HUDEP-2 (cell line): ENCODE measurements around the gene SYP.

Source experiments
- DNase-seq, 76 experiments: peaks; one replicate each; lab custom pipeline; 2025; ENCODE audit not compliant: unreplicated experiment in 76 of 76; lab: John Stamatoyannopoulos, UW

Gene SYP

DNA sequence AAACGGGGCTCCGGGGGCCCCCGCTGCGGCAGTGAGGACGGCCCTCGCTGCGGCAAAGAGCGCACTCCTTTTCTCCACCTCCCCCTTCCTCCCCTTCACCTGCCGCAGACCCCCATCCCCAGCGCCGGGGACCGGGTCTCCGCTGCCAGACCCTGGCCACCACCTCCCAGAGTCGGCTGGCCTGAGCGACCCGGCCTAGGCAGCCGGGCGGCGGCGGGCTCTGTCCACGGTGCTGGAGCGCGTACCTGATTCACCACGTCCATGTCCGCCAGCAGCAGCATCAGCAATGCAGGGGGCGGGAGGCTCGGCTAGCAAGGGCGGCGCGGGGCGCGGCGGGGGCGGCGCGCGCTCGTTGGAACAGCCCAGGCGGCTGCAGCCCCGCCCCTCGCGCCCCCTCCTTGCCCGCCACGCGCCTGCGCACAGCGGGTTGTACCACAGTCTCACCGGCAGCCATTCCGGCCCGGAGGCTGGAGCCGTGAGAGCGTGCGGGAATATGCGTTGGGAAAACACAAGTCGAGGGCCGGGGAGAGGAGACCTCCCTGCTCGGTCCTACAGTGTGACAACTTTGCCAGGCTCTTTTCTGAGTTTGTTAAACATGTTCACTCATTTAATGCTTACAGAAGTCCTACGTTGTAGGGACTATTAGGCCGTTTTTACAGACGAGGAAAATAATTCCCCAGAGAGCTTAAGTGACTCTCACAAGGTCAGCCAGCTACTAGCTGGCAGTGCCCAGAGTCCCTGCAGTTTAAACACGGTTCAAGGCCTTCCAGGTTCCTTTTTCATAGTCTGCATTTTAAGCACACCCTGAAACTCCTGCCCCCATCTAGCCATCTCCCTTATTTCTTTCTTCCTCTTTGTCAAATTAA, at the start of gene SYP:
TSS of gene SYP (minus strand) at position 288 of the 866 bp plus-strand sequence. CDS start at position 281, 7 bp downstream.
- peak in 74 of 76 experiments; percentile 2 to 86 (median 72) for DNase-seq

DNA sequence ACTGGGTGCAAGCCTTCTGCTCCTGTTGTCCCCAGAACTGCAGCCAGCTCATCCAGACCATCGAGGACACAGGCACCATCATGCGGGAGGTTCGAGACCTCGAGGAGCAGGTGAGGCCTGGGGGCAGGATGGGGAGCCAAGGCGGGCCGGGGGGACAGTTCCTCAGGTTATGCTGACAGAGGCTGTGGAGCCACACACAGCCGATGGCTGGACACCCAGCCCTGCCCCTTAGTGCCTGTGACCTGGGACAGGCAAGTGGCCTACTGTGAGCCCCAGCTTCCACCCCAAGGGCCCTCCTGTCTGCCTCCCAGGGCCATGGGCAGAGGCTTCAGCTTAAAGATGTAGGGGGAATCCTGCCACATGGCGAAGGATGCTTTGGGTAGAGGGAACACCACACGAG, 49.6 kb upstream of the SYP start:
- DNase-seq: no peak

DNA sequence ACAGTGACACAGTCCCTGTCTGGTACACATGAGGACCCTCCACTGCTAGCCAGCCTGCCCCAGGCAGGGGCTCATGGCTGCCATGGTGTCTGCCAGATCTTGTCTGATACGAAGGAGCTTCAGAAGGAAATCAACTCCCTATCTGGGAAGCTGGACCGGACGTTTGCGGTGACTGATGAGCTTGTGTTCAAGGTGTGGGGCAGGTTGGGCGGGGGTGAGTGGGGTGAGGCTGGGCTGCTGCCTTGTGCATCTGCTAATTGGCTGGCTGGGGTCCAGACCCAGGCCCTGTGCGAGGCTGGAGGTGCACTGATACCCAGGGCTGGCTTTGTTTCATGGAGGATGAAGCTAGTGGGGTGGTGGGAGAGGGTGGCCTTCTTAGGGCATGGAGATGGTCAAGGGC, 49.1 kb upstream of the SYP start:
- no peak for DNase-seq

DNA sequence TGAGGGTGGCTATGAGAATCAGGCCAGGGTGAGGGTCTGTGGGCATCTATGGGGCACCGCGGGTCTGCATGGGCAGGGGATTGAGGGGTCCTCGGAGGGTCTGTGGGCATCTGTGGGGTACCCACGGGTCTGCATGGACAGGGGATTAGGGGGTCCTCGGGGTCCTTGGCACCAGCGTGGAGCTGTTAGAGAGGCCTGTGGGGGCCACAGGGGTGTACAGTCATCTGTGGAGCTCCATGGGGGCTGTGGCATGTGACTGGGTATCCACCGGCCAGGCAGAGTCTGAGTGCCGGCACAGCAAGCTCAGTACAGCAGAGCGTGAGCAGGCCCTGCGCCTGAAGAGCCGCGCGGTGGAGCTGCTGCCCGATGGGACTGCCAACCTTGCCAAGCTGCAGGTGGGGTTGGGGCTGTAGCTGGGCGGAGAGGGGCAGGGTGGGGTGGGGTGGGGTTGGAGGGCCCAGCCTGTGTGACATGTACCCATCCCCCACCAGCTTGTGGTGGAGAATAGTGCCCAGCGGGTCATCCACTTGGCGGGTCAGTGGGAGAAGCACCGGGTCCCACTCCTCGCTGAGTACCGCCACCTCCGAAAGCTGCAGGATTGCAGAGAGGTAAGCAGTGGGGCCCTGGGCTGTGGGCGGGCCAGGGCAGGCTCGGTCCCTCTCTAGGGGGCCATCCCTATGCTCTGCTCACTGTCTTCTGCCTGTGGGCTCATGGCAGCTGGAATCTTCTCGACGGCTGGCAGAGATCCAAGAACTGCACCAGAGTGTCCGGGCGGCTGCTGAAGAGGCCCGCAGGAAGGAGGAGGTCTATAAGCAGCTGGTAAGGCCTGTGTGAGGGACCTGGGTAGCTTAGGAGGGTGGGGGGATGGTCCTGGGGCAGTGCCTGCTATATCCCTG, 48.2 kb upstream of the SYP start:
- no peak for DNase-seq

DNA sequence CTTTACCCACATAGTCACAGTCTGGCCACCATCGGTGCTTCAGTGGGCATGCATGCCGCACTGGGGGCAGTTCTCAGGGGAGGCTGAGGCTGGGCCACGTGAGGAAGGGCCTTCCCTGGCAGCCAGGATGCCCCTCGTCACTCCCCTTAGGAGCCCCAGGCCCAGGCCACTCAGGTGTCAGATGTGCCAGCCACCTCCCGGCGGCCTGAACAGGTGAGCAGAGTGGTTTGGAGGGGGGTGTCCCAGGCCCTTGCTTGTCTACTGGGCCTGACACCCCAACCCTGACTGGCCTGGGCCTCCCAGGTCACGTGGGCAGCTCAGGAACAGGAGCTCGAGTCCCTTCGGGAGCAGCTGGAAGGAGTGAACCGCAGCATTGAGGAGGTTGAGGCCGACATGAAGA, 47.4 kb upstream of the SYP start:
- peak in 1 of 76 experiments; percentile 1 for DNase-seq

DNA sequence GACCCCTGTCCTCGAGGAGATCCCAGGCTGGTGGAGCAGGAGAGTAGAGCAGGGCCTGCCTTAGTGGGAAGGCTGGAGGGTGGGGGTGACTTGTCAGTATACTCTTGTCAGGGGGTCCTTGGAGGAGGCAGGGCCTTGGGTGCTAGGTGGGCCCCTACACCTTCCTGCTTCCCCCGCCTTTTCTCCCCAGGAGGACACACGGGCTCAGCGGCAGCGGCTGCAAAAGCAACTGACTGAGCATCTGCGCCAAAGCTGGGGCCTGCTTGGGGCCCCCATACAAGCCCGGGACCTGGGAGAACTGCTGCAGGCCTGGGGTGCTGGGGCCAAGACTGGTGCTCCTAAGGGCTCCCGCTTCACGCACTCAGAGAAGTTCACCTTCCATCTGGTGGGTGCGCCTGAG, 46.5 kb upstream of the SYP start:
- DNase-seq: no peak

DNA sequence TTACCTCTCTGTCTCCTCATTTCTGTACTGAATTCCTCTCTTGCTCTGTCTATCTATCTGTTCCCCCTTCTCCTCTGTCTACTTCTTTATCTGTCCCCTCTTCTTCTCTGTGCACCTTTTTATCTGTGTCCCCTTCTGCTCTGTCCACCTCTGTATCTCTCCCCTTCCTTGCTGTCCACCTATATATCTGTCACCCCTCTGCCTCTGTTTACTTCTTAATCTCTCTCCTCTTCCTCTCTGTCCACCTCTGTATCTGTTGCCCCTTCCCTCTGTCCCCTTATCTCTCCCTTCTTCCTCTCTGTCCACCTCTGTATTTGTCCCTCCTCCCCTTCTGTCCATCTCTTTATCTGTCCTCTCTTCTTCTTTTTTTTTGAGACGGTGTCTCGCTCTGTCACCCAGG, 44.2 kb upstream of the SYP start:
- no peak for DNase-seq

DNA sequence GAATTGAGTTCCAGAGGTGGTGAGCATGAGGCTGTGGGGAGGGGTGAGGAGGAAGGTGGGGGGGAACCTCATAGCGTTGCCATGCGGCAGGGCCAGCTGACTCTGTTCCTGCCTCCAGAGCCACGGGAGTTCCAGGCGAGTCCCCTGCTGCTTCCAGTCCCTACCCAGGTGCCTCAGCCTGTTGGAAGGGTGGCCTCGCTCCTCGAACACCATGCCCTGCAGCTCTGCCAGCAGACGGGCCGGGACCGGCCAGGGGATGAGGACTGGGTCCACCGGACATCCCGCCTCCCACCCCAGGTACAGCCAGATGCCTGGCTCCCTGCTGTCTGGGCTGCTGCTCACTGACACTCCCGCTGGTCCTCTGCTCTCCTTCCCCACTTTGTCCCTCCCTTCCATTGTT, 43.2 kb upstream of the SYP start:
- DNase-seq: no peak

DNA sequence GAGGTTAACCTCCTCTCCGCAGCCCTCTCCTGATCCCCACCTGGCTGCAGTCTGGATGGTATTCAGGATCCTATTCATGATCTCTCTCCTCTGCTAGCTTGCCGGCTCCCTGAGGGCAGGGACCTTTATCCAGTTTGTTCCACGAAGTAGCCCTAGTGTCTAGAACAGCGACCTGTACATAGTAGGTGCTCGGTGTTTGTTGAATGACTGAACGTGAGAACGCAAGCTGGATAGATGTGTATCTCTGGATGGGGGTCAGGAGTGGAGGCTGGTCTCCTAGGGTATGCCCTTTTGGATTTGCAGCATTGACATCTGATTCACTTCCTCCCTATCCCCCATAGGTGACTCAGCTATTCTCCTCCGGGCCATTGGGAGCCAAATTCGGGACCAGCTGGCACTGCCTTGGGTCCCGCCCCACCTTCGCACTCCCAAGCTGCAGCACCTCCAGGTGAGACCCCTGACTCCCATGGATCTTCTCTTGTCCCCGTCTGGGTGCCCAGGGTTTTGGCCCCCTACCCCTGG, 42.6 kb upstream of the SYP start:
- DNase-seq: no peak

DNA sequence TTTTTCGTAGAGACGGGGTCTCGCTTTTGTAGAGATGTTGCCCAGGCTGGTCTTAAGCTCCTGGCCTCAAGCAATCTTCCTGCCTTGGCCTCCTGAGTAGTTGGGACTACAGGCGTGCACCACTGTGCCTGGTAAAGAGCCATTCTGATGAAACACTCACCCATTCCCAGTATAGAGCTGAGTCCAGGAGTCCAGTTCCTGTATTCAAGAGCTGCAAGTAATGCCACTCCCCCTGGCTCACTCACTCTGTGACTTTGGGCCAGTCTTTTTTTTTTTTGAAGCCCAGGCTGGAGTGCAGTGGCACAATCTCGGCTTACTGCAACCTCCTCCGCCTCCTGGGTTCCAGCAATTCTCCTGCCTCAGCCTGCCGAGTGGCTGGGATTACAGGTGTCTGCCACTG, 38.7 kb upstream of the SYP start:
- DNase-seq: no peak

DNA sequence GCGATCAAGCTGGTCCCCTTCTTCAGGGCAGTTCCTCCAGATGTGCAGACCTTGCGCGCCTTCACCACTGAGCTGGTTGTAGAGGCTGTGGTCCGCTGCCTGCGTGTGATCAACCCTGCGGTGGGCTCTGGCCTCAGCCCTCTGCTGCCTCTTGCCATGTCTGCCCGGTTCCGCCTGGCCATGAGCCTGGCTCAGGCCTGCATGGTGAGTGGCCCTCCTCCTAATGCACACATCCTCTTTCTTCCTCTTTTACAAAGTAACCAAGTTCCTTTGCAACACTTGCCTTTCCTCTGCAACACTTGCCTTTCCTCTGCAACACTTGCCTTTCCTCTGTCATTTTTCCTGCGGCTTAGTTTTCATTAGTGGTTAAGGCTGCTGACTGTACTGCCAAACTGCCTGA, 37.1 kb upstream of the SYP start:
- DNase-seq: no peak

DNA sequence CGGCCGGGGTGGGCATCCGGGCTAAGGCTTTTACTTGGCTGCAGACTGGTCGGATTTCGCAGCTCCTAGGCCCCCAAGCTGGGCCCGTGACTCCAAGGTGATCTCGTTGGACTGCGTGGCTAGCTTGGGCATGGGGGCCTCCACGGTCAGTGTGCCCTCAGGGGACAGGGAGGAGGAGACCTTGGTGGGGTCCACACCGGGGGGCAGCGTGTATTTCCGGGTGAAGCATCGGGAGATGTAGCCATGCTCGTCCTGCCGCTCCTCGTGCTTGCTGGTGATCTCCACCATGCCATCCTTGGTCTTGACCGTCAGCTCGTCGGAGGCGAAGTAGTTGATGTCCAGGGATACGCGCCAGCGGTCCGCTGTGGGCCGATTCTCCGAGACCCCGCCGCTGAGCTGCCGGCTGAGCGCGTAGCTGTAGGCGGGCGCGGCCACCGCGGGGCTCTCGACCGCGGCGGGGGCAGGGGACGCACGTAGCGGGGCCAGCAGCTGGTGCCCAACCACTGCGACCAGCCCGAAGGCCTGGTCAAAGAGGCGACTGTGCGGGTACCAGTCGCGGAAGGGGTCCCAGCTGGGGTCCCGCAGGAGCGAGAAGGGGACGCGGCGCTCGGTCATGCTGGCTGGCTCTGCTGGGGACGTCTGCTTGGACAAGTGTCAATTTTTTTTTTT, 34.0 kb upstream of the SYP start:
- no peak for DNase-seq

DNA sequence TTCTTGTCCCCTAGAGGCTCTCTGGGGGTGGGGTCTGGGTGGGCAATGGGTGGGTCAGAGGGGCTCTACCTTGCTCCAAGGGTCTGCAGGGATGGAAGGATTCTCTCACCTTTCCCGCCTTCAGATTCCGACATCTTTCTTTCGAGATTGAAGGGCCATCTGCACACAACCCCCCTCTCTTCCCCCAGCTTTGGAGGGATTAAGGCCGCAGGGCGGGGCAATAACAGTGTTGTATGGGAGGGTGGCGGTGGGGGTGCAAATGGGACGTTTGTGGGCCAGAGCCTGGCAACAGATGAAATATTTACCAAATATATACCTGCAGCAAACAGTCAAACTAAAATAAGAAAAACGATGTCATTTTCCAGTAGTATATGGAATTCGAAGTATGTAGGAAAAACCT, 33.2 kb upstream of the SYP start, which contains the start of gene CACNA1F:
TSS of gene CACNA1F (minus strand) at position 165 of the 400 bp plus-strand sequence. CDS start at position 134, 31 bp downstream.
- DNase-seq: no peak

DNA sequence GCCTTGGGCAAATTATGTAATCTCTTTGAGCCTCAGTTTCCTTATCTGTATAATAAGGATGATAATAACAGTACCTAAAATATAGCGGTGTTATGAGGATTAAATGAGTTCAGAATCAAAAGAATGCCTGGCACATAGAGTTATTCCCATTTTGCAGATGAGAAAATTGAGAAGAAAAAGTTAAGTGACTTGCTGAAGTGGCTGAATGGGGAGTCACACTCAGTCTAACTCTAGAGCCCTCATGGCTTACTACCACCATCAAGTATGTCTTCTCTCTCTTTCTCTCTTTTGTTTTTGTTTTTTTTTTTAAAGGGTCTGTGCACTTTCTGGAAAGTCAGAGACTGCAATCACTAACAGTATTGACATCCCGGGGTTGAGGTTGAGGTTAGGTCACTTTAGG, 32.5 kb upstream of the SYP start:
- no peak for DNase-seq

DNA sequence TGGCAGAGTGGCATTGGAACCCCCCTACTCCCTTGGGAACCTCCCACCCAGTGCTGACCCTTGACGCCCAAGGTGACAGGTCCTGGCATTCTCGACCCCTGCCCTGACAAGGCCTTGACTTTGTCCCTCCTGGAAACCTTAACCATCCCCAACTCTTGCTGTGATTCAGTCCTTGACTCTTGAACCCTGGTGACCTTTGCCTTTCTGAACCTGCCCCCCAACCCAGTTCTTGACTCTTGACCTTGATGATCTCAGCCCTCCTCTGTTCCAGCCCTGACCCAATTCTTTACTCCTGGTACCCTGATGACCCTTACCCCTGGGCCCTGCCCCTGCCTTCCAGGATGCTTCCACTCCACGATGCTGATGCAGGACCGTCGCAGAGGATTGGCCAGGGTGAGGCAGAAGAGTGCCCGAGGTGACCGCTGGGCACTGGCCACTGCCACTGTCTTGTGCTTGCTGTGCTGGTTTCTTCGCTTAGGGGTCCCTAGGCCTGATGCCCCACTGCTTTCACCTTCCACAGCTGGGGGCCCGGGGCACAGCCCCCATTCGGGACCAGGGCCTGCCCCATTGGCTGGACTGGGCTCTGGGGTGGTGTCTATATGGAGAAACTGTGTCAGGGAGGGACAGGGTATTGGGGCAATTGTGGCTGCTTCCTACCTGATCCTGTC, 31.5 kb upstream of the SYP start:
- DNase-seq: no peak

DNA sequence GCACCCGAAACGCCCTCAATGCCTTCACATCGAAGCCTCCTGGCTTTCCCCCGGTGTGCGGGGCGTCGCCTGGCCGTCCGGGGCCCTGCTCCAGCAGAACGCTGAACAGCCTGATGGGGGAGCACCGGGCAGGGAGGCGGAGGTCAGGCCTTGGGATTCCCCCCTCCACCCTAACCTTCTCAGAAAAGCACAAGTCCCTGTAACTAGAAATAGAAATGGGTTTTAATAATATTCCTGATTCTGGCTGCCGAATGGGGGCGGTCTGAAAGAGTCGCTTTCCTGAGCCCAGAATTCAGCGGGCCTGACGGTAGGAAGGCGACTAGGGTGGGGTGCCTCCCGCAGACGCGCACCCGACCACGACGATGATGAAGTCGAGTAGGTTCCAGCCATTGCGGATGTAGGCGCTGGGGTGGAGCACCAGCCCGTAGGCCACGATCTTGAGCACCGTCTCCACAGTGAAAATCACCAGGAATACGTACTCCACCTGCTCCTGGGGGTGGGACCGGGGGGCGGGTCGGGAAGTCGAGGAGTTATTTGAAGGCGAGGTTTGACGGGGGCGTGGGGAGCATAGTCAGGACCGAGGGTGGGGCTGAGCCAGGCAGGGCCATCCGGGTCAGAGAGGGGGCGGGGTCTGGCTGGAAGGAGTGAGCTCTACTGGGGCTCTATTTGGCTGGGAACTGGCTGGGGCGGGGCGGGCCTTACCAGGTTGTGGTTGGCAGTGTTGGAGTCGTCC, 30.7 kb upstream of the SYP start:
- peak in 42 of 76 experiments; percentile 0 to 69 (median 22) for DNase-seq

DNA sequence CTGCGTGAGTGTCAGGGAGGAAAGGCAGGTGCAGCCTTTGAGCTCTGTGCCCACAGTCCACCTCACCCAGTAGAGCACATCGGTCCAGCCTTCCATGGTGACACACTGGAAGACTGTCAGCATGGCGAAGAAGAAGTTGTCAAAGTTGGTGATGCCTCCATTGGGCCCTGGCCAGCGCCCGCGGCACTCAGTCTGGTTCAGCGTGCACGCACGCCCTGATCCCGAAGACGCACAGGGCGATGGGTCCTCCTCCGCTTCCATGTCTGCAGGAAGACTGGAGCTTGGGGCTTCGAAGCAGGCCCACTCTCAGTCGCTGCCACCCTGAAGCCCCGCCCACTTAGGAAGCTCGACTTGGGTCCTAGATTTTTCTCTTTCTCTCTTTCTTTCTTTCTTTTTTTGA, 28.2 kb upstream of the SYP start:
- no peak for DNase-seq

DNA sequence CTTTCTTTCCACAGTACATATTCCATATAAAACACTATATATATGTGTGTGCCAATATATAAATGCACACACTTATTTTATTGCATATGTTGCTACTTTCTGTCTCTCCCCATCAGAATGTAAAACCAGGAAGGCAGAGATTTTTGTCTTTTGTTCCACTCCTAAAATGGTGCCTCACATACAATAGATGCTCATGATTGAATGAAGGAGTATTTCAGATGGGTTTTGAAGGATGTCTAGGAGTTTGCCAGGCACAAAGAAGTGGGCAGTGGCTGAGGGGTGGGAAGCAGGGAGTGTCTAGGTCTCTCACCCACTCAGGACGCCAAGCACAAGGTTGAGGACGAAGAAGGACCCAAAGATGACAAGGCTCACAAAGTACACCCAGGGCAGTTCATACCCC, 27.7 kb upstream of the SYP start:
- DNase-seq: no peak

DNA sequence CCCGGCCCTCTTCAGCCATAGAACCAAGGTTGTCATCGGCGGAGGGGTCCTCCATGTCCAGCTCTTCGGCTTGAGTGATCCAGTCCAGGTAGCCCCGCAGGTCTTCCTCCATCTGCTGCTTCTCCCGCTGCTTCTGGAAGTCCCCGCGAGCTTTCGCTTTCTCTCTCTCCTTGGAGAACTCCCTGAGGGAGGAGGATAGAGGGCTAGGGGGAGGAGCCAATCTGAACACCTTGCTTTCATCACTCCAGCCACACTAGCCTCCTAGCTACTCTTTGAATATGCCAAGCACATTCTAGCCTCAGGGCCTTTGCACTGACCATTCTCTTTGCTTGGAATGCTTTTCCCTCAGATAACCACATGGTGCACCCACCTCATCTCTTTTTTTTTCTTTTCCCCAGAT, 27.0 kb upstream of the SYP start:
- DNase-seq: no peak

DNA sequence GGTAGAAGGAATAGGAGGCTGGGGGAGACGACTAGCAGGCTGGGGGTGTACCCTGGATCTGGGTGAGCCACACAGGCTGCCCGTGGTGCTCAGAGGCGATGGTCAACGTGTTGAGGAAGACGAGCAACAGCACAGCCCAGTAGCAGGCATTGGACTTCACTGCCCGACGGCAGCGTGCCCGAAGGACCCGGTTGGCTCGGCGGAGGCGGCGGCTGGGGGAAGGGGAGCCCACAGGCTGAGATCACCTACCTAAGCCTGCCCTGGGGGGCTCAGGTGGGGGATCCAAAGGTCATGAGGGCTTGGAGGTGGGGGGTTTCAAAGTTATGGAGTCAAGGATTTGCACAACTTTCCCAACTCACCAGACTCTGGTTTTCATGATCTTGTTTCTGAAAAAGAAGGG, 25.9 kb upstream of the SYP start:
- DNase-seq: no peak
